Peyer's patch (tissue), 4 donors: Measurements from ENCODE around the gene PEX1.

Experiments
- POLR2A ChIP-seq, 2 donors: fragments of 450-650 bp; IDR thresholded peaks; one replicate each; pipeline ENCODE4 v1.5.1; 2017; ENCODE audit warnings: antibody characterized with exemption in 2 of 2, mild to moderate bottlenecking in 2 of 2, moderate library complexity in 2 of 2
- TF ChIP-seq, protein P1 (sequence below), 6 experiments: fragments of 450-650 bp in 4 of 6; fragments of 200-600 bp in 2 of 6; sonication (generic) in 1 of 6; IDR thresholded peaks; one replicate each; pipeline ENCODE4 v1.5.1; 2017 to 2019; ENCODE audit warnings: antibody characterized with exemption in 6 of 6, mild to moderate bottlenecking in 3 of 6, moderate library complexity in 1 of 6

GRCh38 chr7:92437956-92438491, 90.3 kb downstream of the PEX1 start:
- TF ChIP-seq, protein P1, sequence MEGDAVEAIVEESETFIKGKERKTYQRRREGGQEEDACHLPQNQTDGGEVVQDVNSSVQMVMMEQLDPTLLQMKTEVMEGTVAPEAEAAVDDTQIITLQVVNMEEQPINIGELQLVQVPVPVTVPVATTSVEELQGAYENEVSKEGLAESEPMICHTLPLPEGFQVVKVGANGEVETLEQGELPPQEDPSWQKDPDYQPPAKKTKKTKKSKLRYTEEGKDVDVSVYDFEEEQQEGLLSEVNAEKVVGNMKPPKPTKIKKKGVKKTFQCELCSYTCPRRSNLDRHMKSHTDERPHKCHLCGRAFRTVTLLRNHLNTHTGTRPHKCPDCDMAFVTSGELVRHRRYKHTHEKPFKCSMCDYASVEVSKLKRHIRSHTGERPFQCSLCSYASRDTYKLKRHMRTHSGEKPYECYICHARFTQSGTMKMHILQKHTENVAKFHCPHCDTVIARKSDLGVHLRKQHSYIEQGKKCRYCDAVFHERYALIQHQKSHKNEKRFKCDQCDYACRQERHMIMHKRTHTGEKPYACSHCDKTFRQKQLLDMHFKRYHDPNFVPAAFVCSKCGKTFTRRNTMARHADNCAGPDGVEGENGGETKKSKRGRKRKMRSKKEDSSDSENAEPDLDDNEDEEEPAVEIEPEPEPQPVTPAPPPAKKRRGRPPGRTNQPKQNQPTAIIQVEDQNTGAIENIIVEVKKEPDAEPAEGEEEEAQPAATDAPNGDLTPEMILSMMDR (IDR thresholded peaks at IDR 0.05) = no peak
- TF ChIP-seq POLR2A (IDR thresholded peaks at IDR 0.05) = no peak
